ENCODE data around the gene ZCCHC17. TPM values are rescaled to one million over a fixed set of nuclear protein-coding genes. Genes with fewer than 3 reads are reported as not detected.

Gene ZCCHC17
- total RNA-seq, 2 experiments from 2014 or later: 33.0 to 34.2 TPM

GRCh38 chr1:31295874-31296485 is 852 bp upstream of the ZCCHC17 start:
- DNase-seq: no peak
- no peak overlapping the region for H3K27ac Mint-ChIP-seq
- H3K9me3 Mint-ChIP-seq: no peaks in the 10 kb centered on the region
- no peak overlapping the region for H3K4me3 Mint-ChIP-seq
- no peaks in the 10 kb centered on the region for H3K27me3 Mint-ChIP-seq
- H3K4me1 Mint-ChIP-seq: peaks cover 38% of the 10 kb centered on the region
- H3K36me3 Mint-ChIP-seq: peaks cover 26% of the 10 kb centered on the region

GRCh38 chr1:31297277-31298247 is 730 bp downstream of the ZCCHC17 start:
- H3K27ac Mint-ChIP-seq: no peak overlapping the region
- H3K9me3 Mint-ChIP-seq: no peaks in the 10 kb centered on the region
- peaks cover 38% of the 10 kb centered on the region for H3K4me1 Mint-ChIP-seq
- H3K4me3 Mint-ChIP-seq: no peak overlapping the region
- peaks cover 19% of the 10 kb centered on the region for H3K36me3 Mint-ChIP-seq
- no peaks in the 10 kb centered on the region for H3K27me3 Mint-ChIP-seq
- no peak for DNase-seq

GRCh38 chr1:31299365-31299764 is 2.5 kb downstream of the ZCCHC17 start:
- H3K36me3 Mint-ChIP-seq: peaks cover 10% of the 10 kb centered on the region
- H3K27ac Mint-ChIP-seq: no peak overlapping the region
- no peaks in the 10 kb centered on the region for H3K27me3 Mint-ChIP-seq
- H3K9me3 Mint-ChIP-seq: no peaks in the 10 kb centered on the region
- H3K4me3 Mint-ChIP-seq: no peak overlapping the region
- peaks cover 34% of the 10 kb centered on the region for H3K4me1 Mint-ChIP-seq
- DNase-seq: no peak

GRCh38 chr1:31300193-31300592 is 3.4 kb downstream of the ZCCHC17 start:
- no peaks in the 10 kb centered on the region for H3K9me3 Mint-ChIP-seq
- no peak for DNase-seq
- no peaks in the 10 kb centered on the region for H3K27me3 Mint-ChIP-seq
- peaks cover 29% of the 10 kb centered on the region for H3K4me1 Mint-ChIP-seq
- H3K4me3 Mint-ChIP-seq: no peak overlapping the region
- peaks cover 10% of the 10 kb centered on the region for H3K36me3 Mint-ChIP-seq
- no peak overlapping the region for H3K27ac Mint-ChIP-seq

GRCh38 chr1:31302709-31303441 is 6.0 kb downstream of the ZCCHC17 start:
- Mint-ChIP-seq H3K4me3 (no peak overlapping the region), H3K27me3 (no peaks in the 10 kb centered on the region), H3K4me1 (peaks cover 29% of the 10 kb centered on the region), H3K27ac (no peak overlapping the region), H3K9me3 (no peaks in the 10 kb centered on the region), H3K36me3 (peaks cover 18% of the 10 kb centered on the region)
- DNase-seq: no peak

- Mint-ChIP-seq H3K9me3 (no peaks in the 10 kb centered on the region), H3K27me3 (no peaks in the 10 kb centered on the region), H3K4me3 (no peak overlapping the region), H3K27ac (no peak overlapping the region), H3K36me3 (peaks cover 18% of the 10 kb centered on the region), H3K4me1 (peaks cover 17% of the 10 kb centered on the region)
- DNase-seq: no peak
Measured at GRCh38 chr1:31306278-31306677, 9.4 kb downstream of the ZCCHC17 start.

GRCh38 chr1:31308036-31308435 is 11.2 kb downstream of the ZCCHC17 start:
- no peak overlapping the region for H3K4me3 Mint-ChIP-seq
- H3K27me3 Mint-ChIP-seq: no peaks in the 10 kb centered on the region
- H3K9me3 Mint-ChIP-seq: no peaks in the 10 kb centered on the region
- no peak overlapping the region for H3K27ac Mint-ChIP-seq
- peaks cover 17% of the 10 kb centered on the region for H3K4me1 Mint-ChIP-seq
- H3K36me3 Mint-ChIP-seq: peaks cover 25% of the 10 kb centered on the region
- no peak for DNase-seq

GRCh38 chr1:31310198-31310597 is 13.4 kb downstream of the ZCCHC17 start:
- peaks cover 11% of the 10 kb centered on the region for H3K4me1 Mint-ChIP-seq
- H3K9me3 Mint-ChIP-seq: no peaks in the 10 kb centered on the region
- H3K27ac Mint-ChIP-seq: no peak overlapping the region
- H3K36me3 Mint-ChIP-seq: peaks cover 26% of the 10 kb centered on the region
- no peak for DNase-seq
- H3K4me3 Mint-ChIP-seq: no peak overlapping the region
- no peaks in the 10 kb centered on the region for H3K27me3 Mint-ChIP-seq

GRCh38 chr1:31315902-31316301 is 19.1 kb downstream of the ZCCHC17 start:
- DNase-seq: no peak
- Mint-ChIP-seq H3K27ac (no peak overlapping the region), H3K27me3 (no peaks in the 10 kb centered on the region), H3K9me3 (no peaks in the 10 kb centered on the region), H3K4me1 (no peaks in the 10 kb centered on the region), H3K36me3 (peaks cover 15% of the 10 kb centered on the region), H3K4me3 (no peak overlapping the region)

- H3K4me3 Mint-ChIP-seq: no peak overlapping the region
- peaks cover 4% of the 10 kb centered on the region for H3K36me3 Mint-ChIP-seq
- H3K27ac Mint-ChIP-seq: no peak overlapping the region
- H3K9me3 Mint-ChIP-seq: no peaks in the 10 kb centered on the region
- DNase-seq: no peak
- no peaks in the 10 kb centered on the region for H3K27me3 Mint-ChIP-seq
- H3K4me1 Mint-ChIP-seq: no peaks in the 10 kb centered on the region
Measured at GRCh38 chr1:31318146-31318545, 21.3 kb downstream of the ZCCHC17 start.

- H3K27ac Mint-ChIP-seq: no peak overlapping the region
- no peak overlapping the region for H3K4me3 Mint-ChIP-seq
- H3K9me3 Mint-ChIP-seq: no peaks in the 10 kb centered on the region
- H3K4me1 Mint-ChIP-seq: peaks cover 4% of the 10 kb centered on the region
- H3K27me3 Mint-ChIP-seq: no peaks in the 10 kb centered on the region
- H3K36me3 Mint-ChIP-seq: peaks cover 3% of the 10 kb centered on the region
- DNase-seq: no peak
Measured at GRCh38 chr1:31324093-31324492, 27.3 kb downstream of the ZCCHC17 start.

GRCh38 chr1:31324992-31325391 is 28.2 kb downstream of the ZCCHC17 start:
- Mint-ChIP-seq H3K27ac (no peak overlapping the region), H3K4me3 (no peak overlapping the region), H3K36me3 (peaks cover 3% of the 10 kb centered on the region), H3K9me3 (no peaks in the 10 kb centered on the region), H3K27me3 (no peaks in the 10 kb centered on the region), H3K4me1 (peaks cover 4% of the 10 kb centered on the region)
- no peak for DNase-seq

- Mint-ChIP-seq H3K36me3 (peaks cover 3% of the 10 kb centered on the region), H3K27ac (no peak overlapping the region), H3K9me3 (no peaks in the 10 kb centered on the region), H3K4me1 (peaks cover 4% of the 10 kb centered on the region), H3K4me3 (no peak overlapping the region), H3K27me3 (no peaks in the 10 kb centered on the region)
- no peak for DNase-seq
Measured at GRCh38 chr1:31326461-31326860, 29.6 kb downstream of the ZCCHC17 start.

GRCh38 chr1:31327381-31327780 is 30.5 kb downstream of the ZCCHC17 start:
- Mint-ChIP-seq H3K9me3 (no peaks in the 10 kb centered on the region), H3K4me1 (peaks cover 4% of the 10 kb centered on the region), H3K27ac (no peak overlapping the region), H3K4me3 (no peak overlapping the region), H3K27me3 (no peaks in the 10 kb centered on the region), H3K36me3 (peaks cover 5% of the 10 kb centered on the region)
- DNase-seq: no peak

- Mint-ChIP-seq H3K9me3 (no peaks in the 10 kb centered on the region), H3K4me3 (no peak overlapping the region), H3K36me3 (peaks cover 7% of the 10 kb centered on the region), H3K27me3 (no peaks in the 10 kb centered on the region), H3K27ac (no peak overlapping the region), H3K4me1 (peaks cover 2% of the 10 kb centered on the region)
- DNase-seq: no peak
Measured at GRCh38 chr1:31335007-31335406, 38.2 kb downstream of the ZCCHC17 start.
